ENCODE data around the gene FAR2. TPM values are rescaled to one million over a fixed set of nuclear protein-coding genes. Genes with fewer than 3 reads are reported as not detected.

The FAR2 gene
- total RNA-seq, 1 donor from 2014 or later = 11.3 TPM

DNA sequence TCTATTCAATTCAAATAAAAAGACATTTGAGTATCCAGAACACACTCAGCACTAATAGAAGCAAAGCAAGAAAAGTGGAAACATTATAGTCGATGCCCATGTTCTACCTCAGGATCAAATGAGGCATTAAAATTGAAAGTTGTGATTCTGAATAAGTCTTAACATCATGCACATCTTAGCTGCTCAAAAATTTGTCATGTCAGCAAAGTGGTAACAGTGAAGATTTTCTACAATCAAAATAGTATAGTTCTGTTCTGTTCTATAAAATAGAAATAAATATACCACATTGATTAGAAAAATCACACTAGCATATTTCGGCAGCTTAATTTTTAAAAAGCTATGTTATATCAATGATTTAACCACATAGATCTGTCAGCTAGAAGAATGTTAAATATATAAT, 157.2 kb downstream of the FAR2 start:
- no peak overlapping the region for H3K27ac ChIP-seq
- no peak for DNase-seq (ENCODE audit: low spot score in 2 of 2)
- no peaks in the 10 kb centered on the region for H3K4me1 ChIP-seq
- intact Hi-C loops (cut with DNase I) = no loop called here
- TF ChIP-seq, protein P1, sequence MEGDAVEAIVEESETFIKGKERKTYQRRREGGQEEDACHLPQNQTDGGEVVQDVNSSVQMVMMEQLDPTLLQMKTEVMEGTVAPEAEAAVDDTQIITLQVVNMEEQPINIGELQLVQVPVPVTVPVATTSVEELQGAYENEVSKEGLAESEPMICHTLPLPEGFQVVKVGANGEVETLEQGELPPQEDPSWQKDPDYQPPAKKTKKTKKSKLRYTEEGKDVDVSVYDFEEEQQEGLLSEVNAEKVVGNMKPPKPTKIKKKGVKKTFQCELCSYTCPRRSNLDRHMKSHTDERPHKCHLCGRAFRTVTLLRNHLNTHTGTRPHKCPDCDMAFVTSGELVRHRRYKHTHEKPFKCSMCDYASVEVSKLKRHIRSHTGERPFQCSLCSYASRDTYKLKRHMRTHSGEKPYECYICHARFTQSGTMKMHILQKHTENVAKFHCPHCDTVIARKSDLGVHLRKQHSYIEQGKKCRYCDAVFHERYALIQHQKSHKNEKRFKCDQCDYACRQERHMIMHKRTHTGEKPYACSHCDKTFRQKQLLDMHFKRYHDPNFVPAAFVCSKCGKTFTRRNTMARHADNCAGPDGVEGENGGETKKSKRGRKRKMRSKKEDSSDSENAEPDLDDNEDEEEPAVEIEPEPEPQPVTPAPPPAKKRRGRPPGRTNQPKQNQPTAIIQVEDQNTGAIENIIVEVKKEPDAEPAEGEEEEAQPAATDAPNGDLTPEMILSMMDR (IDR thresholded peaks at IDR 0.05) = no peak
- H3K4me3 ChIP-seq = no peak overlapping the region
- no peaks in the 10 kb centered on the region for H3K36me3 ChIP-seq
- no peaks in the 10 kb centered on the region for H3K27me3 ChIP-seq
- no peaks in the 10 kb centered on the region for H3K9me3 ChIP-seq

DNA sequence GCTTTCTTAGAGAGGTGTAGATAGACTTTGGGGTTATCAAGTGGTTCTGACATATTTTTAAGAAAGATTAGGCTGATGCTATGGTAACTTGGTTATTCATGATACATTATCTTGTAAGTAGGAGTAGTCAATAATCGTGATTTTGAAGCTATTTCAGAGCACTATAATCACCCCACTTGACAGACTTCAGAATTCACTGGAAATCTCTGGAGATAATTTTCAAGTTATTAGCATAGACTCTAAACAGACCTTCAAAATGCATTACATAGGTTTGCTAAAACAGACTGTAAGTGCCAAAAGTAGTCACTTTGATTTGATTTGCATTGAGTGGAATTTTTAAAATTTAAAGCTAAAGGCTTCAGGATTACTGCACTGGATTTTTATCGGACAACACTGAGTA, 157.6 kb downstream of the FAR2 start:
- Histone ChIP-seq H3K4me3 (no peak overlapping the region), H3K27ac (no peak overlapping the region), H3K4me1 (no peaks in the 10 kb centered on the region), H3K27me3 (no peaks in the 10 kb centered on the region), H3K36me3 (no peaks in the 10 kb centered on the region), H3K9me3 (no peaks in the 10 kb centered on the region)
- intact Hi-C loops (cut with DNase I) = no loop called here
- DNase-seq (ENCODE audit: low spot score in 2 of 2) = no peak
- TF ChIP-seq, protein P1 (IDR thresholded peaks at IDR 0.05) = no peak

DNA sequence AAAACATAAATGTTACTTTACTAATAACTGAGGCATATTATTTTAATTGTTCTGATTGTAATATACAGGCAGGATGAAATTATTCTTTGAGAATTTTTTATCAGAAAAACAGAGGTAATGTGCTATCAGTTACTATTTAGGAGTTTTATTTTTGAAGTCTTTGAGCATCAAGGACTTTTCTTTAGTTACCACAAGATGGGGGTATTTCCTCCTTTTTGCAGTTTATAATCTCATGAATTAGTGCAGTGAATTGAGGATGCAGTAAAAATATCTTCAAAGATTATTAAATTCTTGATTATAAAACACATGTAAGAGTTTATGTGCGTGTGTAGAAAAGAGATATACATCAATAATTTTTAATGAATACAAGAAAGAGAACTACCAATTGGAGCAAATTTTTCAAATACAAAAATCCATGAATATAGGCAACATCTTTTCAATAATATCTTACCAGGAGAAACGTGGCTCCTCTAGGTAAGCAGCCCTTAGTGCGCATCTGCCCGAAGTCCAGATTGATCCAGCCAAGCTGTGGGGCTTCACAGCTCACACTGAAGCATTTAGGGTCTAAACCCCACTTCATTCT, 160.3 kb downstream of the FAR2 start:
- TF ChIP-seq, protein P1 (IDR thresholded peaks at IDR 0.05) = peak in 1 of 3 experiments; percentile 5
- Histone ChIP-seq H3K4me3 (no peak overlapping the region), H3K9me3 (no peaks in the 10 kb centered on the region), H3K27me3 (no peaks in the 10 kb centered on the region), H3K27ac (no peak overlapping the region), H3K4me1 (no peaks in the 10 kb centered on the region), H3K36me3 (no peaks in the 10 kb centered on the region)
- DNase-seq (ENCODE audit: low spot score in 2 of 2) = no peak
- intact Hi-C loops (cut with DNase I) = no loop called here

DNA sequence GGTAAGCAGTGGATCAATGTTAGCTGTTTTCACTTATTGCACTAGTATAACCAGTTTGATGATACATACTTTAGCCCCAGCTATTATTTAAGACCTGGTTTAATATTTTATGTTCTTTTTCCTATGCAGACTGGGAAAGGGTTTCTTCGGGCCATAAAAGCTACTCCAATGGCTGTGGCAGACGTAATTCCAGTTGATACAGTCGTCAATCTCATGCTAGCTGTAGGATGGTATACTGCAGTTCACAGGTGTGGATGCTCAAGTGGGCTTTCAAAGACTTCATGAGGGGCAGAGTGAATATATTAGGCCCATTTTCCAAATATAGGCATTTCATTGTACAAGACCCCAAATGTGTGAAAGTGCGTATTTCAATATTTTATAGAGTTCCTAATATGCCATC, 161.8 kb downstream of the FAR2 start:
- DNase-seq (ENCODE audit: low spot score in 2 of 2) = no peak
- Histone ChIP-seq H3K36me3 (no peaks in the 10 kb centered on the region), H3K4me3 (no peak overlapping the region), H3K4me1 (no peaks in the 10 kb centered on the region), H3K9me3 (no peaks in the 10 kb centered on the region), H3K27ac (no peak overlapping the region), H3K27me3 (no peaks in the 10 kb centered on the region)
- TF ChIP-seq, protein P1 (IDR thresholded peaks at IDR 0.05) = no peak
- intact Hi-C loops (cut with DNase I) = no loop called here

DNA sequence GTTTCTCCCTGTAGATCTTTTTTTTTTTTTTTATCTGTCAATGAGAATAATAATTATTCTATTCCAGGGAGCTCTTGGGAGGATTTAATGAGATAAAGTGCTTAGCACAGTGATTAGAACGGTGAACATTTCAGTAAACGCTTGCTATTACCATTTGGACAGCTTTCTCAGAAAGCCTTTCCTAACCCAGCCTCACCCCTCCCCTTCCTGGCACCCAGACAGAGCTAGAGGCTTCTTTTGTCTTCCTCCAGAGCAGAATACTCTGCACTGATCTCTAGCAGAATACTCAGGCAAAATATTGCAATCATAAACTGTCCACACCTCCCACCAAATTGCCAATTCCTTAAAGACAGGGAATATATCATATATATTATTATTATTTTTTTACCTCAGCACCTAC, 165.3 kb downstream of the FAR2 start:
- intact Hi-C loops (cut with DNase I) = no loop called here
- no peak overlapping the region for H3K27ac ChIP-seq
- H3K4me3 ChIP-seq = no peak overlapping the region
- no peaks in the 10 kb centered on the region for H3K9me3 ChIP-seq
- no peaks in the 10 kb centered on the region for H3K36me3 ChIP-seq
- DNase-seq (ENCODE audit: low spot score in 2 of 2) = no peak
- TF ChIP-seq, protein P1 (IDR thresholded peaks at IDR 0.05) = no peak
- H3K4me1 ChIP-seq = no peaks in the 10 kb centered on the region
- no peaks in the 10 kb centered on the region for H3K27me3 ChIP-seq

DNA sequence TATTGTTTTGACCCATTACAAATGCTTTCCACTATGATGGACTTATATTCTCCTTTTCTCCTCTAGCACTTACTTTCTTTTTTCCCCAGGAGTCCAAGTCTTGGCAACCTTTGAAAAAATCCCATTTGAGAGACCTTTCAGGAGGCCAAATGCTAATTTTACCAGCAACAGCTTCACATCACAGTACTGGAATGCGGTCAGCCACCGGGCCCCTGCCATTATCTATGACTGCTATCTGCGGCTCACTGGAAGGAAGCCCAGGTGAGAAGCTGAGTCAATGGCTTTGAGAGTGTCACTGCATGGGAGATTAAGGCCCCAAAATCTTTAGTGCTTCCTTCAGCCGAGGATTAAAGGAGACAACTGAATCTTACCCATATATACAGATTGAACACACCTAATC, 167.7 kb downstream of the FAR2 start:
- no peaks in the 10 kb centered on the region for H3K36me3 ChIP-seq
- H3K27me3 ChIP-seq = no peaks in the 10 kb centered on the region
- no peaks in the 10 kb centered on the region for H3K9me3 ChIP-seq
- H3K27ac ChIP-seq = no peak overlapping the region
- no peak for DNase-seq (ENCODE audit: low spot score in 2 of 2)
- no peaks in the 10 kb centered on the region for H3K4me1 ChIP-seq
- no peak overlapping the region for H3K4me3 ChIP-seq
- intact Hi-C loops (cut with DNase I) = no loop called here
- TF ChIP-seq, protein P1 (IDR thresholded peaks at IDR 0.05) = no peak
